D721Med (cell line): Measurements from ENCODE around the gene GRK5.

Experiments used
- DNase-seq: peaks from one replicate; pipeline ENCODE4 v3.0.0; 2011; ENCODE audit warnings: low spot score; ENCODE audit not compliant: insufficient read length
- FAIRE-seq: peaks from 2 replicates; lab custom pipeline; 2011; peaks lifted over from hg19 to GRCh38; lab: Jason Lieb, UNC
- CTCF ChIP-seq: IDR thresholded peaks from 2 replicates; pipeline ENCODE4 v1.5.1; 2012; ENCODE audit warnings: mild to moderate bottlenecking, control low read depth; ENCODE audit not compliant: insufficient read depth; ENCODE audit errors: missing control alignments

GRK5 gene

GRCh38 chr10:119448628-119449584, 241.5 kb downstream of the GRK5 start:
- DNase-seq (peak; percentile 20), FAIRE-seq (no peak)
- TF ChIP-seq CTCF = no peak

- FAIRE-seq = no peak
- no peak for DNase-seq
- TF ChIP-seq CTCF = no peak
These were observed 242.5 kb downstream of the GRK5 start for GRCh38 chr10:119449760-119450461.

GRCh38 chr10:119450606-119451299, 243.4 kb downstream of the GRK5 start:
- FAIRE-seq (no peak), DNase-seq (no peak)
- TF ChIP-seq CTCF = no peak

- TF ChIP-seq CTCF = no peak
- DNase-seq (no peak), FAIRE-seq (no peak)
These were observed 244.0 kb downstream of the GRK5 start for GRCh38 chr10:119451300-119451896.

- no peak for DNase-seq
- no peak for FAIRE-seq
These were observed 245.0 kb downstream of the GRK5 start for GRCh38 chr10:119452396-119452795.

More at GRCh38 chr10:119452396-119452795, 245.0 kb downstream of the GRK5 start:
- no peak for TF ChIP-seq CTCF
